Retinal pigment epithelial cell (primary cell): ENCODE measurements around the gene C1QTNF8.

ENCODE experiments used
- DNase-seq: peaks from one replicate; pipeline ENCODE4 v3.0.0-alpha.2; 2010; ENCODE audit warnings: low read depth
- H3K4me3 ChIP-seq: 2 replicates; pipeline ENCODE4 v1.5.1; 2011; ENCODE audit warnings: mild to moderate bottlenecking, low read length, control low read depth, moderate library complexity
- TF ChIP-seq, protein P1 (sequence below): conservative IDR thresholded peaks from 2 replicates; pipeline ENCODE4 v1.5.1; 2011; ENCODE audit warnings: low read depth, low read length, control low read depth, inconsistent platforms

C1QTNF8 gene, protein sequence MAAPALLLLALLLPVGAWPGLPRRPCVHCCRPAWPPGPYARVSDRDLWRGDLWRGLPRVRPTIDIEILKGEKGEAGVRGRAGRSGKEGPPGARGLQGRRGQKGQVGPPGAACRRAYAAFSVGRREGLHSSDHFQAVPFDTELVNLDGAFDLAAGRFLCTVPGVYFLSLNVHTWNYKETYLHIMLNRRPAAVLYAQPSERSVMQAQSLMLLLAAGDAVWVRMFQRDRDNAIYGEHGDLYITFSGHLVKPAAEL

DNA sequence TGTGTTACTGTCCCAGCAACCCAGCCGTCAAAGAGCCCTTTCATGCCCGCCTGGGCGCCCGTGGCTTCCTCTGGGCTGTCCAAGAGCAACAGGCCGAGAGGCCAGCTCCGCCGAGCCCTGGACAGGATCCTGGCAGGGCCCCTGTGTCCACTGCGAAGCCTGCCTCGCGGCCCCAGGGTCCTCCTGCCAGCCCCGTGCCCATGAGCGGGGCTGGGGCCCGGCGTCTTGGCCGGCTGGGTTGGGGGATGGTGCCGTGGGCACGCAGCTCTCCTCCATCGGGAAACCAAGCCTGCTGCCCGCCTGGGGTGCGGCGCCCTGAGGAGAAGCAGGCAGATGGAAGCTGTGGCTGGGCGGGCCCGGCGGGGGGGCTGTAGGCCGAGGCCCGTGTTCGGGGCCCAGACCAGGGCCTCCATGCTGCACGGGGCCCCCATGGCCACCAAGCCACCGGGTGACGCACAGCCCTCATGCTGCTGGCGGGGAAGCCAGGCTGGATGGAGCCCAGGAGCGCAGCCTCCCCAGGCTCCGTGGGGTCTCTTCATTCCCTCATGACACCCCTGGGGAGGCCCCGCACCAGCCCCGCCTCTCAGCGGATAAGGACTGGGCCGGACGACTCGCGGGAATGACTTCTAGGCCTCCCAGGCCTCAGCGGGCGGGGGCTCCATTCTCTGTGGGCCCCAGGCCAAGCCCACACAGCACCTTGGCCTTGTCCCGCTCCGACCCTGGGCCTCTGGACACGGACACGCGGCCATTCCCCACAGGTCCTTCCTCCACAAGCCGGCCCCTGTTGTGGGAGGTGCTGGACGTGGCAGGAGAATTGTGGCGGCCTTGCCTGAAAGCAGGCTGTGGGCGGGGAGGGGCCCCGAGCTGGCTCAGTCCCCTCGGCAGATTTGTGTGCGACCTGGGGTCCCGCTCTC lies at the start of gene C1QTNF8:
TSS of gene C1QTNF8 (minus strand) at position 76 of the 914 bp plus-strand sequence. CDS start 1,322 bp downstream, outside the sequence.
- no peak within 1 kb of the TSS for H3K4me3 ChIP-seq
- DNase-seq, result no peak
- TF ChIP-seq, protein P1, sequence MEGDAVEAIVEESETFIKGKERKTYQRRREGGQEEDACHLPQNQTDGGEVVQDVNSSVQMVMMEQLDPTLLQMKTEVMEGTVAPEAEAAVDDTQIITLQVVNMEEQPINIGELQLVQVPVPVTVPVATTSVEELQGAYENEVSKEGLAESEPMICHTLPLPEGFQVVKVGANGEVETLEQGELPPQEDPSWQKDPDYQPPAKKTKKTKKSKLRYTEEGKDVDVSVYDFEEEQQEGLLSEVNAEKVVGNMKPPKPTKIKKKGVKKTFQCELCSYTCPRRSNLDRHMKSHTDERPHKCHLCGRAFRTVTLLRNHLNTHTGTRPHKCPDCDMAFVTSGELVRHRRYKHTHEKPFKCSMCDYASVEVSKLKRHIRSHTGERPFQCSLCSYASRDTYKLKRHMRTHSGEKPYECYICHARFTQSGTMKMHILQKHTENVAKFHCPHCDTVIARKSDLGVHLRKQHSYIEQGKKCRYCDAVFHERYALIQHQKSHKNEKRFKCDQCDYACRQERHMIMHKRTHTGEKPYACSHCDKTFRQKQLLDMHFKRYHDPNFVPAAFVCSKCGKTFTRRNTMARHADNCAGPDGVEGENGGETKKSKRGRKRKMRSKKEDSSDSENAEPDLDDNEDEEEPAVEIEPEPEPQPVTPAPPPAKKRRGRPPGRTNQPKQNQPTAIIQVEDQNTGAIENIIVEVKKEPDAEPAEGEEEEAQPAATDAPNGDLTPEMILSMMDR, result no peak

- no peak for DNase-seq
- TF ChIP-seq, protein P1, result no peak
Observed at GRCh38 chr16:1145383-1146100, 49.5 kb upstream of the C1QTNF8 start.

GRCh38 chr16:1144476-1145382 lies 48.7 kb upstream of the C1QTNF8 start:
- TF ChIP-seq, protein P1, result no peak
- DNase-seq, result no peak
- H3K4me3 ChIP-seq, result no peak overlapping the region

More at GRCh38 chr16:1145383-1146100, 49.5 kb upstream of the C1QTNF8 start:
- H3K4me3 ChIP-seq, result no peak overlapping the region

DNA sequence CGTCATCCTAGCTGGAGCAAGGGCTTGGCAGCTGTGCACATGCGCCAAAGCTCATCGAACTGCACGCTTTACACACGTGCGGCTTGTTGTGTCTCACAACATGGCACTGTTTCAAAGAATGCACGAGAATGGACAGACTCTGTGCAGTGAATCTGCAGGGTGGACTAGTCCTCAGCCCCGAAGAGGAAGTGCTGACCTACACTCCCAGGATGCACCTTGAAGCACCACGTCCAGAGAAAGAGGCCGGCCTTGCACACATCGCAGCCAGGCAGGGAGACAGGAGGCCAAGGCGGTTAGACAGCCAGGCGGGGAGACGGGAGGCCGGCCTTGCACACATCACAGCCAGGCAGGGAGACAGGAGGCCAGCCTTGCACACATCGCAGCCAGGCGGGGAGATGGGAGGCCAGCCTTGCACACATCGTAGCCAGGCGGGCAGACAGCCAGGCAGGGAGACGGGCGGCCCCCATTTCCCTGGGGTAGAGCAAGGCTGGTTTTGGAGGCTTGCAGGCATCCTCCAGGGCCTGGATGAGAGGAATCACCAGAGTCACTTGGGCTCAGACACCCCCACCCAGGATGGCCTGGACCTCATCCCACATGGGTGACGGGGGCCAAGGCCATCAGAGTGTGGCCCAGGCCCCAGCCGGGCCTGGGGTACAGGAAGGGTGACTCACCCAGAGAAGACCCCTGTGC lies 47.9 kb upstream of the C1QTNF8 start:
- no peak overlapping the region for H3K4me3 ChIP-seq
- no peak for DNase-seq
- TF ChIP-seq, protein P1, result no peak

DNA sequence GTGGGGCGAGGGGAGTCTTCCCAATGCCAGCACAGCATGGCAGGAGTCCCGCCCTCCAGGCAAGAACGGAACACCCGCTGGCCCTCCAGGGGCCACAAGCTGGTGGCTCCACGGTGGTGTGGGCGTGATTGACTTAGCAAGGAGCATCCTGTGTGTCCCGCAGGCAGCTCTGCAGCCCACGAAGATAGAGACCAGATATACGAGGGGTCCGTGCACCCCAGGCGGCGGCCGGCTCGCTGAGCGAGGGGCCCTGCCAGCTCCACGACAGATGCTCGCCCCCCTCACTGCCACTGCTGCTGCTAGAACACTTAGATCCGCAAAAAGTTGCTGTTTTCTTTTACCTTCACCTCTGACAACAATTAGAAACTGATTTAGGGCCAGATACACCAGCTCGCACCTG lies 46.9 kb upstream of the C1QTNF8 start:
- H3K4me3 ChIP-seq, result no peak overlapping the region
- TF ChIP-seq, protein P1, result no peak
- DNase-seq, result no peak

DNA sequence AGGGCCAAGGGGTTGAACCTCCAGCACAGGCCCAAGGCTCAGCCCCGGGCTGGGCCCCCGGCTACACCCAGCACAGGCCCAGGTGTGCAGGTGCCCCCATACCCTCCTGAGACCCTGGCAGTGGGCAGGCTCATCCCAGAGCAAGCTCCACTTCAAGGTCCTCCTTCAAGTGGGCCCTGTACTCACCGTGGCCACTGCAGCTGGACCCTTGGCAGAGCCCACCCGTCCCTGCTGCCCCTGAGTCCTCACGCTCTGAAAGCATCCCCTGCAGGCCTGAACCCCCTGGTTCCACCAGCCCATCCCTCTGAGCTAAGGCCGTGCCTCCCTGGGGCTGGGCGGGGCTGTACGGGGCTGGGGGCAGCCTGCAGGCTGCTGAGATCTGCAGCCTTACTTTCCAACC lies 45.7 kb upstream of the C1QTNF8 start:
- TF ChIP-seq, protein P1, result no peak
- H3K4me3 ChIP-seq, result no peak overlapping the region
- no peak for DNase-seq
